HEK293 (cell line): ENCODE results near the gene SLC38A9.

Experiments
- CTCF ChIP-seq: fragments of 450-650 bp; formaldehyde crosslinking; IDR thresholded peaks from 2 replicates; pipeline ENCODE4 v1.5.1; 2016; ENCODE audit warnings: missing biosample characterization, missing genetic modification characterization
- KLF16 ChIP-seq: fragments of 450-650 bp; formaldehyde crosslinking; IDR thresholded peaks from 2 replicates; pipeline ENCODE4 v1.5.1; 2017; ENCODE audit warnings: missing biosample characterization, missing genetic modification characterization
- YY1 ChIP-seq: fragments of 450-650 bp; formaldehyde crosslinking; IDR thresholded peaks from 2 replicates; pipeline ENCODE4 v1.5.1; 2018; ENCODE audit warnings: missing biosample characterization, missing genetic modification characterization
- ZNF114 ChIP-seq: fragments of 450-650 bp; formaldehyde crosslinking; IDR thresholded peaks from 2 replicates; pipeline ENCODE4 v1.5.0; 2017; ENCODE audit warnings: missing biosample characterization, missing genetic modification characterization
- ZNF354C ChIP-seq: fragments of 450-650 bp; formaldehyde crosslinking; IDR thresholded peaks from 2 replicates; pipeline ENCODE4 v1.5.1; 2016; ENCODE audit warnings: missing biosample characterization, missing genetic modification characterization, low read depth, borderline replicate concordance

GRCh38 chr5:55621229-55621628, 90.9 kb downstream of the SLC38A9 start:
- TF ChIP-seq ZNF354C (no peak), CTCF (tag by site-specific recombination) (no peak), KLF16 (tag by site-specific recombination) (no peak), YY1 (tag by site-specific recombination) (no peak), ZNF114 (no peak)
